ENCODE results near the gene HOTAIR. TPM values are rescaled to one million over a fixed set of nuclear protein-coding genes. Genes with fewer than 3 reads are reported as not detected.

Gene HOTAIR
- total RNA-seq, 2 donors from 2014 or later = not detected

DNA sequence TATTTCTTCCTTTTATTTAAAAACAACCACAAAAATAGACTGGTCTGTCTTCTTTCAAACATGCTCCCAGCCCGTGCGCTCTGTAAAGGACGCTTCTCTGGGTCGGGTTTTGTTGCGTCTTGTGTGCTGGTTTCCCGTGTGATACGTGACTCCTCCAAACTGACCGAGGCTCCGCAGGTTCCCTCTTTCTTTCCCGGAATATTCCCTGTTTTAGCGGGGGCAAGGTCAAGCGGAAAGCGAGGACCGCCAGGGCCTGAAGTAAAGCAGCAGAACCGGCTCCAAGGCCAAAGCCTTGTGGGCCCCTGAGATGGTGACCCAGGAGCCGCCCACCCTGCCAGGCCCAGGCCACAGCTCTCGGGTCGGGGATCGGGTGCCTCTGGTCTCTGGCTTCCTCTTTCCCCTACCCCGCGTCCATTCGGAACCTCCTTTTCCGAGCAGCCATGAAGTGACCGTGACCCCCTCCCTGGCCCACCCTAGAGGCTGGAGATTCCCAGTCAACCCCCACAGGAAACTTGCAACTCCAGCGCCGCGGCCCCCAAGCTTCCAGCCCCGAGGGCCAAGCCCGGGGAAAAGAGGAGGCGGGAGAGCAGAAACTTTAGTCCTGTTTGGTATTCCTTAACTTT, 9.3 kb upstream of the HOTAIR start:
- Mint-ChIP-seq H3K27me3 (peaks cover 90% of the 10 kb centered on the region), H3K36me3 (ENCODE audit: low read depth) (no peaks in the 10 kb centered on the region), H3K27ac (peak overlapping the region; percentile 73)

DNA sequence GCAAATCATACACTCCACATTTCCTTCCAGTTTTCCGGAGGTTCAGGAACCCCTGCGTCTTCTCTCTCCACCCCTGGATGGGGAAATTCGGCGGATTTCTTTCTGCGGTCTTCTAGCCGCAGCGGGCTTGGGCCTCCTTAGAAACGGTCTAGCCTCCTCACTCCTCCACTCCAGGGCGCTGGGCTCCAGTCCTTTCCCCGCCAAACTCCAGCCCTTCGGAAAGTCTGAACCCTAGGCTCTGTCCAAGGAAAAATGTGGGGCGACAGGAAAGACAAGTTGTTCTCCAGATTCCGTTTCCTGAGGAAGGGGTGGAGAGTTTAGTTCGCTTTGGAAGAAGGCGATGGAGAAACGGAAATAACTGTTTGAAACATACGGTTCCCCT, 8.8 kb upstream of the HOTAIR start:
- H3K27ac Mint-ChIP-seq = peak overlapping the region; percentile 73
- peaks cover 29% of the 10 kb centered on the region for H3K4me1 Mint-ChIP-seq
- ATAC-seq = no peak
- H3K9me3 ChIP-seq (ENCODE audit: control insufficient read depth, low read length, poor library complexity, severe bottlenecking) = no peaks in the 10 kb centered on the region
- no peak for DNase-seq
- peaks cover 89% of the 10 kb centered on the region for H3K27me3 Mint-ChIP-seq
- no peaks in the 10 kb centered on the region for H3K36me3 Mint-ChIP-seq (ENCODE audit: low read depth)
- H3K4me3 Mint-ChIP-seq = peak overlapping the region; percentile 26

More for the DNA sequence above, 9.3 kb upstream of the HOTAIR start:
- ATAC-seq (no peak), DNase-seq (no peak)
- H3K9me3 ChIP-seq (ENCODE audit: control insufficient read depth, low read length, poor library complexity, severe bottlenecking) = no peaks in the 10 kb centered on the region
- Mint-ChIP-seq H3K4me1 (peaks cover 31% of the 10 kb centered on the region), H3K4me3 (peak overlapping the region; percentile 25)

DNA sequence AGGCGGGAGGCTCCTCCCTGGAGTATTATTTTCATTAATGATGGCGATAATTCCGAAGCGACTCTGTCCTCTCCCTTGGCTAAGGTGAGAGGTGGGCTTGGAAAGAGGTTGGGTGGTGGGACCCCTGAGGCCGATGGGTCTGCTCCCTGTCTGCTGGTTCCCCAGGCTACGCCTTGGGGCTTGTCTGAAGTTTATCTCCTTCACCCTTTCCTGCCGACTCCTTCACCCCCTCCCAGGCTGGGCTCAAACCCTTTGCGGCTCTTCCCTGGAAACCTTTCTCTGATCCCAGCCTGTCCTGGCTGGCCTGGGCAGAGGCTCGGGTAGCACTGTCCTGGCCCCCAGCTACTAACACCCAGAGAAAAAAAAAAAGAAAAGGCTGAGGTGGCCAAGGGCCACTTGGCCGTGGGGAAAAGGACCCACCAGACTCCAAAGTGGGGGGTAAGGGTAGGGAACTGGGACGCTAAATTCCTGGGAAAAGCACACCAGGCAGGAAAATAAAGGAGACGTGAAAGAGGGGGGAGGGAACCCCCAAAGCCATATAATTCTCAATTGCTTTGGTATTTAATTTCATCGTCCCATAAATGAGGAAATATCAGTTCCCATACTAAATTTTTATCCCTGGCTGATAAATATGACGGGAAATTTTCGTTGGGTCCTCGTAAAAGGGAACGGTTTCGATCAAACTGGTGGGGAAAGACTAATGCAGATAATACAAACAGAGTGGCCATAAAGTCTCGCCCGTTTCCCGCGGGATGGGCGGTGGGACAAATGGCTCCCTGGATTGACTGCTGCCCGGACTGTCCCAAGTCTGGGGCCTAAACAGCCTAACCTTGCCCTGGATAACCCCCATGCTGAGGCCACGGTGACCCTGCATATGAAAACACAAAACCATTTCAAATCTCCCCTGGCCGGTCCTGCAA, 8.2 kb upstream of the HOTAIR start:
- ATAC-seq = no peak
- H3K4me1 Mint-ChIP-seq = peaks cover 28% of the 10 kb centered on the region
- peaks cover 89% of the 10 kb centered on the region for H3K27me3 Mint-ChIP-seq
- H3K36me3 Mint-ChIP-seq (ENCODE audit: low read depth) = no peaks in the 10 kb centered on the region
- H3K4me3 Mint-ChIP-seq = peak overlapping the region; percentile 33
- no peak for DNase-seq
- peak overlapping the region; percentile 73 for H3K27ac Mint-ChIP-seq
- H3K9me3 ChIP-seq (ENCODE audit: control insufficient read depth, low read length, poor library complexity, severe bottlenecking) = no peaks in the 10 kb centered on the region

GRCh38 chr12:53981634-53982565, 7.1 kb upstream of the HOTAIR start:
- H3K4me1 Mint-ChIP-seq = peaks cover 28% of the 10 kb centered on the region
- H3K4me3 Mint-ChIP-seq = no peak overlapping the region
- H3K9me3 ChIP-seq (ENCODE audit: control insufficient read depth, low read length, poor library complexity, severe bottlenecking) = no peaks in the 10 kb centered on the region
- no peak for DNase-seq
- H3K27me3 Mint-ChIP-seq = peaks cover 89% of the 10 kb centered on the region
- ATAC-seq = no peak
- H3K27ac Mint-ChIP-seq = no peak overlapping the region
- H3K36me3 Mint-ChIP-seq (ENCODE audit: low read depth) = no peaks in the 10 kb centered on the region

- peak overlapping the region; percentile 16 for H3K27ac Mint-ChIP-seq
- peaks cover 87% of the 10 kb centered on the region for H3K27me3 Mint-ChIP-seq
- no peaks in the 10 kb centered on the region for H3K36me3 Mint-ChIP-seq (ENCODE audit: low read depth)
- ATAC-seq (no peak), DNase-seq (no peak)
- peaks cover 21% of the 10 kb centered on the region for H3K4me1 Mint-ChIP-seq
- H3K9me3 ChIP-seq (ENCODE audit: control insufficient read depth, low read length, poor library complexity, severe bottlenecking) = no peaks in the 10 kb centered on the region
- H3K4me3 Mint-ChIP-seq = no peak overlapping the region
Measured at GRCh38 chr12:53980802-53981496, 6.2 kb upstream of the HOTAIR start.

GRCh38 chr12:53980104-53980801, 5.5 kb upstream of the HOTAIR start:
- Mint-ChIP-seq H3K36me3 (ENCODE audit: low read depth) (no peaks in the 10 kb centered on the region), H3K4me3 (no peak overlapping the region), H3K27ac (peak overlapping the region; percentile 16), H3K27me3 (peaks cover 88% of the 10 kb centered on the region), H3K4me1 (peaks cover 16% of the 10 kb centered on the region)
- DNase-seq (no peak), ATAC-seq (no peak)
- no peaks in the 10 kb centered on the region for H3K9me3 ChIP-seq (ENCODE audit: control insufficient read depth, low read length, poor library complexity, severe bottlenecking)

- H3K36me3 Mint-ChIP-seq (ENCODE audit: low read depth) = no peaks in the 10 kb centered on the region
- H3K27me3 Mint-ChIP-seq = peaks cover 81% of the 10 kb centered on the region
- DNase-seq = no peak
- no peak overlapping the region for H3K27ac Mint-ChIP-seq
- no peak for ATAC-seq
- no peaks in the 10 kb centered on the region for H3K9me3 ChIP-seq (ENCODE audit: control insufficient read depth, low read length, poor library complexity, severe bottlenecking)
- no peak overlapping the region for H3K4me3 Mint-ChIP-seq
- peaks cover 12% of the 10 kb centered on the region for H3K4me1 Mint-ChIP-seq
Measured at GRCh38 chr12:53978477-53979356, 4.0 kb upstream of the HOTAIR start.

DNA sequence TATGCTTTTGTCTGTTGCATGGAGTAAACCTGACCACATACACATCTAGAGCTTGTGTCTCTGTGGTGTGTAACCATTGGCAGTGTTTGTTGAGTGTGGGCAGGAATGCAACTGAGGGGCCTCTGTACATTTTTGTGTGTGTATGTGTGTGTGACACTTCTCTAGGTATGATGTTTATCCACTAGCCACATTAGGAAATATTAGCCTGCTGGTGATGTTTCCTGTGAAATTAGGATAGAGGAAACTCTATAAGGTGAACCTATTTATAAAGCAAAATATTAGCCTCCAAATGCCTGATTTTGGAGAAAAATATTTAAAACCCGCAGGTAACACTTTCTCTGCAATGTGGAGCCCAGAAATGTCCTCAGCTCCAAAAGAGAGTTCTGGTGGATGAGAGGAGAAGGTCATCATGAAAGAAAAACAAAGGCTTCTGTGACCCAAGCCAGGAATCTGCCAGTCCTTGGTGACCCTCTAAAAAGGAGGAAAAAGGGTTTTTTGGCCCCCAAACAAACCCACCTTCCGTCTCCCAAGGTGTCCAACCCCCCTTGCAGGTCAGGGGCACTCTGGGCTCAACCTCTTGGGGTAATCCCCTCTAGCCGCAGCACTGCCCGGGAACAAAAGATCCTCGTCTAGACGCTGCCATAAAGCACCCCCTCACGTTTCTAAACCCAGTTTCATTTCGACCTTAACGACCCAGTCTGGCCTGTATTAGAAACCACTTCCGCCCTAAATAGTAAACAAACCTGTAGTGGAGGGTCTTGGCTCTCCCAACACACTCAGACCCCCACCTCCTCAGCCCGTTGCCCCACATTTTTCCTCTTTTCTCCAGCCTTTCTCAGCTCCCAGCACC, 3.1 kb upstream of the HOTAIR start:
- DNase-seq (no peak), ATAC-seq (no peak)
- Mint-ChIP-seq H3K27ac (peak overlapping the region; percentile 51), H3K36me3 (ENCODE audit: low read depth) (no peaks in the 10 kb centered on the region), H3K4me3 (no peak overlapping the region), H3K27me3 (peaks cover 80% of the 10 kb centered on the region), H3K4me1 (peaks cover 12% of the 10 kb centered on the region)
- H3K9me3 ChIP-seq (ENCODE audit: control insufficient read depth, low read length, poor library complexity, severe bottlenecking) = no peaks in the 10 kb centered on the region

DNA sequence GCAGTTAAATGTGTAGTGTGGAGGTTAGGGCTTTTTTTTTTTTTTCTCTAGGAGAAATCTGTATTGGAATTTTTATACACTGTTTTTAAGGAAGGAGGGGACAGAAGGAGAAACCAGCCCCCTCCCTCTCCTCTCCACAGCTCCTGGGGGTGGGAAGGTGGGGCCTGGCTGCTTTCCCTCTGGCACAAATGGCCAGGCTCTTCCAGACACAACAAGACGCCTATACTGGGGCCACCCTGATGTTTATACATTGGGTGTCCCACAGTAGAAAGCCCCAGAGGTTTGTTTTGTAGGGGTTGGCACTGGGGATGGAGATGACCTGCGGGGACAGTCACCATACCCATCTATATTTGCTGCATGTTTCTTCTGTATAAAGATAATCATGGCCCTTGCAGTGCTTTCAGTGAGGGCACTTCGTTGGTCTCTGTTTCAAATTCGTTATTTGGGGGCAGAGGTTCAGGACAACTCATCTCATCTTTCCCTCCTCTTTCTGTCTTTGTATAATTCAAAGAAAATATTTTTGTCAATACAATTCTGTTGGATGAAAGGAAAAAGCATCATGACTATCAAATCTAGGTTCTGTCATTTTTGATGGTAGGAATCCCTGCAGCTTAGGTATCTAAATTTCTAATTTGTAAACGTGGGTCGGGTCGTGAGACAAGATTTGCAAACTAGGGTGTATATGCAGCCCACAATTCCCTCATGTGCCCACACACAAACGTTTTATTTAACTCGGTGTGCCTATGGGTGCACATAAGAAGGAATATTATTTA, 2.3 kb upstream of the HOTAIR start:
- peak overlapping the region; percentile 51 for H3K27ac Mint-ChIP-seq
- peaks cover 80% of the 10 kb centered on the region for H3K27me3 Mint-ChIP-seq
- no peaks in the 10 kb centered on the region for H3K36me3 Mint-ChIP-seq (ENCODE audit: low read depth)
- H3K4me3 Mint-ChIP-seq = no peak overlapping the region
- ATAC-seq (no peak), DNase-seq (no peak)
- H3K4me1 Mint-ChIP-seq = peaks cover 12% of the 10 kb centered on the region
- no peaks in the 10 kb centered on the region for H3K9me3 ChIP-seq (ENCODE audit: control insufficient read depth, low read length, poor library complexity, severe bottlenecking)

DNA sequence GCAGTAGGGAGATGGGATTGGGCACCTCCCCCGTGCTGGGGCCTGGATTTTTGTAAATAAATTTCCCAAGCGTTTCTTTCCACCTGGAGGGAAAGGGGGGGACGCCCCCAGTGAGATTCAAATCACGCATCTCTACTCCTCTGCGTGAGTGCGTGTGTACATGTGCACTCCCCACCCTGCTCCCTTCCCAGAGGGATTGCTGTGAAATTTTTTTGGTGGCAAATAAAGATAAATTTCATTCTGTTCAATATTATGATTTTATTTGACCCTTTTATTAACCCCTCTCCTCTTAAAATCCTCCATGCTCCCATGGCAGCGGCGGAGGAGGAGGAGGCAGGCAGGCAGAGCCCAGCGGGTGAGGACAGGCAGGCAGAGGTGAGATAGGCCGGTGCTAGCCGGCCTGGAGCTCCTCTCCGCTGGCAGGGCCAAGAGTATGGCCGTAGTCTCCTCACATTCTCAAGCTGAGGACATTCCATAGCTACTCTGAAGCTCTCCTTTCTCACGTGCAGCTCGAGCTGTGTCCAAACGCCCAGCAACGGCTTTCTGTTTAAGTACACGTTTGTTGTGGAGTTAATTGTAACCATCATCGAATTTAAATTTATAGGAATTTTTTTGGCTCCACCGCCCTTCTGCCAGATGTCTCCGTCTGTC, 1.5 kb upstream of the HOTAIR start:
- Mint-ChIP-seq H3K27me3 (peaks cover 80% of the 10 kb centered on the region), H3K4me3 (no peak overlapping the region), H3K36me3 (ENCODE audit: low read depth) (no peaks in the 10 kb centered on the region), H3K4me1 (peaks cover 12% of the 10 kb centered on the region), H3K27ac (peak overlapping the region; percentile 51)
- DNase-seq (no peak), ATAC-seq (no peak)
- no peaks in the 10 kb centered on the region for H3K9me3 ChIP-seq (ENCODE audit: control insufficient read depth, low read length, poor library complexity, severe bottlenecking)
